ENCODE measurements around the gene VIPR2. TPM values are rescaled to one million over a fixed set of nuclear protein-coding genes. Genes with fewer than 3 reads are reported as not detected.

Gene VIPR2
- total RNA-seq, 2 donors from 2014 or later, result 10.9 to 18.2 TPM

- H3K4me1 ChIP-seq, result no peaks in the 10 kb centered on the region
- no peak for ATAC-seq
- H3K36me3 ChIP-seq (replicated peaks in 1 of 2; ENCODE audit: insufficient read depth in 1 of 2, low read depth in 2 of 2), result no peaks in the 10 kb centered on the region
- TF ChIP-seq CTCF (IDR thresholded peaks at IDR 0.05) (no peak), POLR2A (IDR thresholded peaks at IDR 0.05) (no peak)
- intact Hi-C loops (cut with DNase I), result no loop called here
- H3K27me3 ChIP-seq, result no peaks in the 10 kb centered on the region
- H3K27ac ChIP-seq, result no peak overlapping the region
- 56 to 60% methylated on average over 8 of the region's 8 CpGs for WGBS, 2 donors
- no peaks in the 10 kb centered on the region for H3K9me3 ChIP-seq
- H3K4me3 ChIP-seq, result no peak overlapping the region
- DNase-seq, result no peak
These were observed 13.8 kb downstream of the VIPR2 start for GRCh38 chr7:159130820-159131219.

- Histone ChIP-seq H3K27me3 (no peaks in the 10 kb centered on the region), H3K27ac (no peak overlapping the region), H3K4me1 (no peaks in the 10 kb centered on the region), H3K36me3 (replicated peaks in 1 of 2; ENCODE audit: insufficient read depth in 1 of 2, low read depth in 2 of 2) (no peaks in the 10 kb centered on the region), H3K9me3 (no peaks in the 10 kb centered on the region), H3K4me3 (no peak overlapping the region)
- no peak for ATAC-seq
- no peak for TF ChIP-seq CTCF (IDR thresholded peaks at IDR 0.05)
- 77 to 81% methylated on average over 9 of the region's 9 CpGs for WGBS, 2 donors
- no peak for DNase-seq
- intact Hi-C loops (cut with DNase I), result no loop called here
These were observed 14.4 kb downstream of the VIPR2 start for GRCh38 chr7:159130199-159130775.

GRCh38 chr7:159128767-159129166 lies 15.9 kb downstream of the VIPR2 start:
- TF ChIP-seq CTCF (IDR thresholded peaks at IDR 0.05) (no peak), POLR2A (IDR thresholded peaks at IDR 0.05) (no peak)
- Histone ChIP-seq H3K27ac (no peak overlapping the region), H3K9me3 (no peaks in the 10 kb centered on the region), H3K27me3 (no peaks in the 10 kb centered on the region), H3K36me3 (replicated peaks in 1 of 2; ENCODE audit: insufficient read depth in 1 of 2, low read depth in 2 of 2) (no peaks in the 10 kb centered on the region), H3K4me1 (no peaks in the 10 kb centered on the region), H3K4me3 (no peak overlapping the region)
- DNase-seq (no peak), ATAC-seq (no peak)
- intact Hi-C loops (cut with DNase I), result no loop called here
- WGBS, 2 donors, result 94 to 97% methylated on average over 3 to 10 of the region's 10 CpGs

GRCh38 chr7:159127691-159128642 lies 16.7 kb downstream of the VIPR2 start:
- Histone ChIP-seq H3K27ac (no peak overlapping the region), H3K9me3 (no peaks in the 10 kb centered on the region), H3K27me3 (no peaks in the 10 kb centered on the region), H3K4me1 (no peaks in the 10 kb centered on the region), H3K36me3 (replicated peaks in 1 of 2; ENCODE audit: insufficient read depth in 1 of 2, low read depth in 2 of 2) (no peaks in the 10 kb centered on the region), H3K4me3 (no peak overlapping the region)
- 91 to 92% methylated on average over 15 to 16 of the region's 16 CpGs for WGBS, 2 donors
- no peak for ATAC-seq
- no peak for TF ChIP-seq POLR2A (IDR thresholded peaks at IDR 0.05)
- no peak for TF ChIP-seq CTCF (IDR thresholded peaks at IDR 0.05)
- intact Hi-C loops (cut with DNase I), result no loop called here
- no peak for DNase-seq
